ENCODE data around the gene CNTN4. TPM values are rescaled to one million over a fixed set of nuclear protein-coding genes. Genes with fewer than 3 reads are reported as not detected.

Gene CNTN4
- total and polyA plus RNA-seq, 4 donors: 1.5 to 30.7 (median 5.7) TPM

DNA sequence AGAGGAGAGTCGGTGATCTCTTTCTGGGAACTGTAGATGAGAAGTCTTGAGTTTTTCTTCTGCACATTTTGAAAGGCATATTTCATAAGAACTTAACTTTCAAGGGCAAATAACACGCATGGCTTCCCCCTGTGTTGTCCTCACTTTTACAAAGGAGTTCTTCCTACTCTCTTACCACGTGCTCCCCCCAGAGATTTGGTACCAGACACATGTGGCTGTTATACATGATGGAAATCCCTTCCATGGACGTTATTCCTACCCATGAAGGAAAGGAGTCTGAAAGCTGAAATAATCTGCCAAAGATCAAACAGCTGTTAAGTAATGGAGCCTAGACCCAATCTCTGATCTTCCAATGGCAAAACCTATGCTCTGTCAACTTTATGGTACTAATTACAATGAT lies 1007.1 kb downstream of the CNTN4 start:
- no peak for DNase-seq
- WGBS, 2 donors: 77 to 78% methylated on average over 4 of the region's 4 CpGs

DNA sequence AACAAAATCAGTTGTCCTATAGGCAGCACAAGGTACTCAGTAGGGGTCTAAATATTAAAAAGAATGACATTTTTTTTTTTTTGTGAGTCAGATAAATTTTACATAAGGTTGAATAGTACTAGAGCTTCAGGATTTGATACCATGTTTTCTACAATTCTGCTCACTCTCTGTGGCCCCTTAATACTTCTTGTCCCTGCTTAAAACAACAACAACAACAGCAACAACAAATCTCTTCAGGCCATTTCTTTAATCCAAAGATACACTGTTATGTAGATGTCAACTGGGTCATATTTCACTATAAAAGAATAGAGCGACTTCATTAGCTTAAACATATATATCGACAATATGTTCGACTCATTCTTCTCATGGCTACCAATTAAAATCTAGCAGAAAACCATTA lies 1008.5 kb downstream of the CNTN4 start:
- H3K4me3 ChIP-seq: no peak overlapping the region
- TF ChIP-seq, protein P1, sequence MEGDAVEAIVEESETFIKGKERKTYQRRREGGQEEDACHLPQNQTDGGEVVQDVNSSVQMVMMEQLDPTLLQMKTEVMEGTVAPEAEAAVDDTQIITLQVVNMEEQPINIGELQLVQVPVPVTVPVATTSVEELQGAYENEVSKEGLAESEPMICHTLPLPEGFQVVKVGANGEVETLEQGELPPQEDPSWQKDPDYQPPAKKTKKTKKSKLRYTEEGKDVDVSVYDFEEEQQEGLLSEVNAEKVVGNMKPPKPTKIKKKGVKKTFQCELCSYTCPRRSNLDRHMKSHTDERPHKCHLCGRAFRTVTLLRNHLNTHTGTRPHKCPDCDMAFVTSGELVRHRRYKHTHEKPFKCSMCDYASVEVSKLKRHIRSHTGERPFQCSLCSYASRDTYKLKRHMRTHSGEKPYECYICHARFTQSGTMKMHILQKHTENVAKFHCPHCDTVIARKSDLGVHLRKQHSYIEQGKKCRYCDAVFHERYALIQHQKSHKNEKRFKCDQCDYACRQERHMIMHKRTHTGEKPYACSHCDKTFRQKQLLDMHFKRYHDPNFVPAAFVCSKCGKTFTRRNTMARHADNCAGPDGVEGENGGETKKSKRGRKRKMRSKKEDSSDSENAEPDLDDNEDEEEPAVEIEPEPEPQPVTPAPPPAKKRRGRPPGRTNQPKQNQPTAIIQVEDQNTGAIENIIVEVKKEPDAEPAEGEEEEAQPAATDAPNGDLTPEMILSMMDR (IDR thresholded peaks at IDR 0.05; ENCODE audit: control extremely low read depth, extremely low read depth): no peak
- ATAC-seq (ENCODE audit: insufficient read depth, low FRiP score): no peak

More for the DNA sequence above, 1007.1 kb downstream of the CNTN4 start:
- H3K4me1 ChIP-seq (ENCODE audit: control insufficient read depth in 5 of 5, insufficient read depth in 5 of 5, low read length in 5 of 5): peaks cover 0 to 3% (median 0%) of the 10 kb centered on the region in 5 donors
- no peak overlapping the region for H3K4me3 ChIP-seq
- no peaks in the 10 kb centered on the region for H3K9me3 ChIP-seq (ENCODE audit: control insufficient read depth in 4 of 4, insufficient read depth in 3 of 4, low read length in 3 of 4)
- H3K27me3 ChIP-seq (ENCODE audit: control insufficient read depth in 3 of 3, insufficient read depth in 3 of 3, low read length in 2 of 3): no peaks in the 10 kb centered on the region
- no peak for ATAC-seq (ENCODE audit: insufficient read depth, low FRiP score)
- H3K9ac ChIP-seq (ENCODE audit: insufficient read depth in 1 of 2, low read length in 2 of 2): no peak overlapping the region
- TF ChIP-seq, protein P1 (IDR thresholded peaks at IDR 0.05; ENCODE audit: control extremely low read depth, extremely low read depth): no peak
- H3K27ac ChIP-seq (ENCODE audit: low read depth in 1 of 2, low read length in 1 of 2): no peak overlapping the region
- no peaks in the 10 kb centered on the region for H3K36me3 ChIP-seq (ENCODE audit: control insufficient read depth in 4 of 4, insufficient read depth in 4 of 4, low read length in 4 of 4)

More for the DNA sequence above, 1008.5 kb downstream of the CNTN4 start:
- Histone ChIP-seq H3K36me3 (ENCODE audit: control insufficient read depth in 4 of 4, insufficient read depth in 4 of 4, low read length in 4 of 4) (no peaks in the 10 kb centered on the region), H3K27me3 (ENCODE audit: control insufficient read depth in 3 of 3, insufficient read depth in 3 of 3, low read length in 2 of 3) (no peaks in the 10 kb centered on the region), H3K9me3 (ENCODE audit: control insufficient read depth in 4 of 4, insufficient read depth in 3 of 4, low read length in 3 of 4) (no peaks in the 10 kb centered on the region), H3K9ac (ENCODE audit: insufficient read depth in 1 of 2, low read length in 2 of 2) (no peak overlapping the region), H3K4me1 (ENCODE audit: control insufficient read depth in 5 of 5, insufficient read depth in 5 of 5, low read length in 5 of 5) (peaks cover 0 to 3% (median 0%) of the 10 kb centered on the region in 5 donors), H3K27ac (ENCODE audit: low read depth in 1 of 2, low read length in 1 of 2) (no peak overlapping the region)
- no peak for DNase-seq
- 97% methylated on average over 3 of the region's 3 CpGs for WGBS, 2 donors

Small RNA genes lying within 50 kb of the gene (small RNA-seq; reads per million reads assigned to genes)
- not detected for gene RF00416 (ENCODE audit: low replicate concordance)
- not detected for gene RN7SKP144 (ENCODE audit: low replicate concordance)
